Lower leg skin (tissue), 3 donors: ENCODE measurements around the gene PGP.

Experiments used
- CTCF ChIP-seq, 3 donors: fragments of 450-650 bp; IDR thresholded peaks; one replicate each; pipeline ENCODE4 v1.5.1; 2016; ENCODE audit warnings: antibody characterized with exemption in 3 of 3, mild to moderate bottlenecking in 3 of 3, moderate library complexity in 2 of 3
- POLR2A ChIP-seq, 2 donors: fragments of 450-650 bp; IDR thresholded peaks; one replicate each; pipeline ENCODE4 v1.6.1; 2016 to 2017; ENCODE audit warnings: antibody characterized with exemption in 2 of 2, mild to moderate bottlenecking in 1 of 2, moderate library complexity in 1 of 2

GRCh38 chr16:2212362-2213324, 2.0 kb downstream of the PGP start:
- TF ChIP-seq POLR2A (IDR thresholded peaks at IDR 0.05): no peak
- no peak for TF ChIP-seq CTCF (IDR thresholded peaks at IDR 0.05)
